ENCODE measurements around the gene TSHZ1. TPM values are rescaled to one million over a fixed set of nuclear protein-coding genes. Genes with fewer than 3 reads are reported as not detected.

Gene TSHZ1
- total RNA-seq, 4 donors from 2014 or later: 17.9 to 41.7 (median 32.2) TPM

DNA sequence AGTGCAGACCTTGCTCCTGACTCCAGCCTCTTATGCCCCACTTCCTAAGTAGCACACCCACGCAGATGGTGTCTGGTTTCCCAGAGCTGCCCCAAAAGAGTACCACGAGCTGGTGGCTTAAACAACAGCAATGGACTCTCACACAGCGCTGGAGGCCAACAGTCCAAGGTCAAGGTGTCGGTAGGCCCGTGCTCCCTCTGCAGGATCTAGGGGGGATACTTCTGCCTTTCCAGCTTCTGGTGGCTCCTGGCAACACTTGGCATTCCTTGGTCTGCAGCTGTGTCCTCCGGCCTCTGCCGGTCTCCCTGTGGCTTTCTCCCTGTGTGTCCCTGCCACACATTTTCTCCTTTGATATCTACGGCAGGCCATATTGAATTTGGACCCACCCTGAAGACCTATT is 99.0 kb downstream of the TSHZ1 start:
- WGBS: 83% methylated on average over 7 of the region's 8 CpGs
- H3K9me3 ChIP-seq: peaks cover 0 to 7% (median 2%) of the 10 kb centered on the region in 4 donors
- TF ChIP-seq POLR2AphosphoS5 (IDR thresholded peaks at IDR 0.05): no peak
- TF ChIP-seq, protein P1, sequence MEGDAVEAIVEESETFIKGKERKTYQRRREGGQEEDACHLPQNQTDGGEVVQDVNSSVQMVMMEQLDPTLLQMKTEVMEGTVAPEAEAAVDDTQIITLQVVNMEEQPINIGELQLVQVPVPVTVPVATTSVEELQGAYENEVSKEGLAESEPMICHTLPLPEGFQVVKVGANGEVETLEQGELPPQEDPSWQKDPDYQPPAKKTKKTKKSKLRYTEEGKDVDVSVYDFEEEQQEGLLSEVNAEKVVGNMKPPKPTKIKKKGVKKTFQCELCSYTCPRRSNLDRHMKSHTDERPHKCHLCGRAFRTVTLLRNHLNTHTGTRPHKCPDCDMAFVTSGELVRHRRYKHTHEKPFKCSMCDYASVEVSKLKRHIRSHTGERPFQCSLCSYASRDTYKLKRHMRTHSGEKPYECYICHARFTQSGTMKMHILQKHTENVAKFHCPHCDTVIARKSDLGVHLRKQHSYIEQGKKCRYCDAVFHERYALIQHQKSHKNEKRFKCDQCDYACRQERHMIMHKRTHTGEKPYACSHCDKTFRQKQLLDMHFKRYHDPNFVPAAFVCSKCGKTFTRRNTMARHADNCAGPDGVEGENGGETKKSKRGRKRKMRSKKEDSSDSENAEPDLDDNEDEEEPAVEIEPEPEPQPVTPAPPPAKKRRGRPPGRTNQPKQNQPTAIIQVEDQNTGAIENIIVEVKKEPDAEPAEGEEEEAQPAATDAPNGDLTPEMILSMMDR (IDR thresholded peaks at IDR 0.05): no peak
- no peak for TF ChIP-seq POLR2A (IDR thresholded peaks at IDR 0.05; ENCODE audit: low read depth)
- TF ChIP-seq EP300 (IDR thresholded peaks at IDR 0.05): no peak
- no peak overlapping the region for H3K4me3 ChIP-seq
- H3K36me3 ChIP-seq: no peaks in the 10 kb centered on the region
- peak; percentile 39 for DNase-seq (ENCODE audit: extremely low spot score)
- no peak overlapping the region for H3K27ac ChIP-seq (replicated peaks in 1 of 4)
- intact Hi-C loops (cut with DNase I): no loop called here
- H3K27me3 ChIP-seq: no peaks in the 10 kb centered on the region
- no peaks in the 10 kb centered on the region for H3K4me1 ChIP-seq

DNA sequence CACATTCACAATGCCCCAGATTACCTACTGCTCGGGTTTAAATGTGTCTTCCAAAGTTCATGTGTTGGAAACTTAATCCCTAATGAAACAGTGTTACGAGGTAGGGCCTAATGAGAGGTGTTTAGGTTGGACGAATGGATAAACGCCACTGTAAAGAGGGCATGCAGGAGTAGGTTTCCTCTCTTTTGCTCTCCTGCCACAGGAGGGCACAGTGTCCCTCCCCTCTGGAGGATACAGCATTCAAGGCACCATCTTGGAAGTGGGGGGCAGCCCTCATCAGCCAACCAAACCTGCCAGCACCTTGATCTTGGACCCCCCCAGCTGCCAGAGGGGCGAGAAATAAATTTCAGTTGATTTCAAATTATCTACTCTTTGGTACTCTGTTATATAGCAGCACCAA is 103.5 kb downstream of the TSHZ1 start:
- TF ChIP-seq EP300 (IDR thresholded peaks at IDR 0.05) (no peak), POLR2A (IDR thresholded peaks at IDR 0.05; ENCODE audit: low read depth) (no peak), POLR2AphosphoS5 (IDR thresholded peaks at IDR 0.05) (no peak)
- TF ChIP-seq, protein P1 (IDR thresholded peaks at IDR 0.05): no peak
- WGBS: 84% methylated on average over 5 of the region's 5 CpGs
- Histone ChIP-seq H3K4me1 (no peaks in the 10 kb centered on the region), H3K9me3 (no peaks in the 10 kb centered on the region), H3K4me3 (no peak overlapping the region), H3K27me3 (no peaks in the 10 kb centered on the region), H3K36me3 (no peaks in the 10 kb centered on the region), H3K27ac (replicated peaks in 1 of 4) (no peak overlapping the region)
- DNase-seq (ENCODE audit: extremely low spot score): no peak
- intact Hi-C loops (cut with DNase I): no loop called here

DNA sequence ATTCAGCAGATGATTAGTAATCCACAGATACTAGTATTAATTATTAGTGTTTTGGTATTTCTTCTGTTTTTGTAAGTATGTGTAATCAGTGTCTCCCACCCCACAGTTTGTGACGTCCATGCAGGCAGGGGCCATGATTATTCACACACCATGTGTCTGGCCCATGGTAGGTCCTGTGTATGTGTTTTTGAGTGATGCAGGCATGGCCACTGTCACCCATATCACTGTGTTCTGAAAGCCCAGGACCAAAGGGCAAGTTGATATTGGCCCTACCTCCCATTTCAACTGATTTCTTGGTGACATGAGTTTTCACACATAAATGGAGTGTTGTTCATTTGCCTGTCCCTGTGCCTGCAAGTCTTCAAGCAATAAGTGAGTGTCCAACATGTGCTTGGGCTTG is 104.0 kb downstream of the TSHZ1 start:
- intact Hi-C loops (cut with DNase I): no loop called here
- WGBS: 85% methylated on average over 1 of the region's 1 CpG
- no peak overlapping the region for H3K27ac ChIP-seq (replicated peaks in 1 of 4)
- H3K9me3 ChIP-seq: no peaks in the 10 kb centered on the region
- no peak overlapping the region for H3K4me3 ChIP-seq
- DNase-seq (ENCODE audit: extremely low spot score): peak; percentile 81
- H3K36me3 ChIP-seq: no peaks in the 10 kb centered on the region
- no peaks in the 10 kb centered on the region for H3K4me1 ChIP-seq
- TF ChIP-seq, protein P1 (IDR thresholded peaks at IDR 0.05): no peak
- no peak for TF ChIP-seq EP300 (IDR thresholded peaks at IDR 0.05)
- no peak for TF ChIP-seq POLR2AphosphoS5 (IDR thresholded peaks at IDR 0.05)
- no peak for TF ChIP-seq POLR2A (IDR thresholded peaks at IDR 0.05; ENCODE audit: low read depth)
- no peaks in the 10 kb centered on the region for H3K27me3 ChIP-seq

DNA sequence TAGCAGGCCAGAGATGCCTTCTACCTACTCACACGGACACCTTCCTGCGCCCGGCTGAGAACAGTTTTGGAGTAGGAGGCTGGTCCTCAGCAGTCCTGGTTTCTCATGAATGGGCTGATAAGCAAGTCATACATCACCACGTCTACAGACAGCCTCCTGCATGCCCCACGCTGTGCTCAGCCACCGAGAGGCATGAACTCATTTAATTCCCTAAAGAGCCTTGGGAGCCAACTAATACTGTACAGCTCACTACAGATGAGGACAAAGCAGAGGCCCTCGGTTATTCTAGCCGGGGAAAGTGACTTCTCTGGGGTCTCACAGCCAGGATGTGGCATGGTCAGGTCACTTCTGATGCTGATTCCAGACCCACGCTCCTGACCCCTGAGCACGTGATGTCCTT is 105.6 kb downstream of the TSHZ1 start:
- WGBS: 89% methylated on average over 10 of the region's 10 CpGs
- Histone ChIP-seq H3K36me3 (no peaks in the 10 kb centered on the region), H3K4me3 (no peak overlapping the region), H3K4me1 (no peaks in the 10 kb centered on the region), H3K9me3 (no peaks in the 10 kb centered on the region), H3K27ac (replicated peaks in 1 of 4) (no peak overlapping the region), H3K27me3 (no peaks in the 10 kb centered on the region)
- peak; percentile 84 for DNase-seq (ENCODE audit: extremely low spot score)
- intact Hi-C loops (cut with DNase I): no loop called here
- TF ChIP-seq POLR2AphosphoS5 (IDR thresholded peaks at IDR 0.05) (no peak), EP300 (IDR thresholded peaks at IDR 0.05) (no peak), POLR2A (IDR thresholded peaks at IDR 0.05; ENCODE audit: low read depth) (no peak)
- TF ChIP-seq, protein P1 (IDR thresholded peaks at IDR 0.05): no peak

DNA sequence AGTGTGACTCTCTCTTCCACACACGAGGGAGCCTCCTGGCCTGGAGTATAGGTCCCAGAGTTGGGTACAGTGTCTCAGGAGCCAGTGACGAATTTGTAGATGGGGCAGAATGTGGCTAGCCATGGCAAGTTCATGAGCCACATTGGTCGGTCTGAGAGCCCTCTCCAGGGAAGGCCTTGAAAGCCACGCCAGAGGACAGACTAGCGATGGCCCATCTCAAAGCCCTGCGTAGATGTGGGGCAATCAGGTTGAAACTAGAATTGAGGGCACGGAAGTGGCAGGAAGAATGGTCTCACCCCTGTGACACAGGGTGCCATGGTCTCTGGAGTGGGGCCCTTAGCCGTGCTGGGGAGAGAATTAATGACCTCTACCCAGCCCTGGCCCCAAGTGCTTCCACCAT is 106.2 kb downstream of the TSHZ1 start:
- Histone ChIP-seq H3K4me3 (no peak overlapping the region), H3K4me1 (no peaks in the 10 kb centered on the region), H3K9me3 (no peaks in the 10 kb centered on the region), H3K27me3 (no peaks in the 10 kb centered on the region), H3K27ac (replicated peaks in 1 of 4) (no peak overlapping the region), H3K36me3 (no peaks in the 10 kb centered on the region)
- DNase-seq (ENCODE audit: extremely low spot score): peak; percentile 70
- TF ChIP-seq POLR2A (IDR thresholded peaks at IDR 0.05; ENCODE audit: low read depth): no peak
- TF ChIP-seq EP300 (IDR thresholded peaks at IDR 0.05): no peak
- TF ChIP-seq POLR2AphosphoS5 (IDR thresholded peaks at IDR 0.05): no peak
- TF ChIP-seq, protein P1 (IDR thresholded peaks at IDR 0.05): no peak
- 85% methylated on average over 6 of the region's 8 CpGs for WGBS
- intact Hi-C loops (cut with DNase I): no loop called here
